Psoas muscle (tissue), 8 donors: ENCODE results near the gene ERN1. TPM values are rescaled to one million over a fixed set of nuclear protein-coding genes. Genes with fewer than 3 reads are reported as not detected.

Source experiments
- ATAC-seq, 4 donors: fragments of 200-7000 bp; cut with Tn5 transposase; one replicate each; pipeline ENCODE4 v1.9.1; 2020; ENCODE audit warnings: moderate library complexity in 3 of 4, mild to moderate bottlenecking in 2 of 4
- DNase-seq, 2 donors: peaks; one replicate each; pipeline ENCODE4 v3.0.0-alpha.2; 2020
- H3K27ac ChIP-seq: fragments of 200-600 bp; one replicate; pipeline ENCODE4 v1.8.0; 2022
- H3K27me3 ChIP-seq, 3 donors: fragments of 200-600 bp in 1 of 3; one replicate each; pipeline versions ENCODE4 v1.6.1 to v1.8.0; 2013 to 2022; ENCODE audit warnings: low read length in 2 of 3, mild to moderate bottlenecking in 2 of 3, moderate library complexity in 1 of 3; ENCODE audit not compliant: insufficient read depth in 3 of 3
- H3K36me3 ChIP-seq, 2 donors: fragments of 200-600 bp in 1 of 2; one replicate each; pipeline versions ENCODE4 v1.6.1 to v1.8.0; 2013 to 2022; ENCODE audit warnings: low read depth in 1 of 2, mild to moderate bottlenecking in 1 of 2, moderate library complexity in 1 of 2; ENCODE audit not compliant: insufficient read depth in 1 of 2
- H3K4me1 ChIP-seq: fragments of 200-600 bp; one replicate; pipeline ENCODE4 v1.8.0; 2022
- H3K4me3 ChIP-seq: fragments of 200-600 bp; one replicate; pipeline ENCODE4 v1.8.0; 2022; ENCODE audit warnings: mild to moderate bottlenecking
- H3K9me3 ChIP-seq: fragments of 200-600 bp; one replicate; pipeline ENCODE4 v1.8.0; 2022
- WGBS, 3 donors: extraction: QIAGEN DNeasy Blood & Tissue Kit; methylation state at CpG; one replicate each; pipeline versions ENCODE4 v1.1.6 to v1.1.7; 2013; 5-methylcytosine and 5-hydroxymethylcytosine counted together
- intact Hi-C, 2 donors: fragments of 100-400 bp; cut with DNase I; formaldehyde crosslinking; loops; one replicate each; pipeline versions ENCODE4 v1.11.0 to v1.14.2; 2022
- polyA plus RNA-seq, 3 donors: library from polyadenylated mRNA; stranded (reverse); fragments of 200-250 nt; gene quantifications; one replicate each; pipeline ENCODE4 v1.2.3, GENCODE V29; 2013
- total RNA-seq, 4 donors: library from RNA; stranded (reverse); fragmentation: NEBNext Ultra II Directional in 2 of 4; extraction: Animal tissue kit (Norgen Biotek cat#: 25700) in 2 of 4; gene quantifications; one replicate each; pipeline versions ENCODE4 v1.2.1 to v1.2.4, GENCODE V29; 2021 to 2023
- TF ChIP-seq, protein P1 (sequence below): fragments of 200-600 bp; IDR thresholded peaks from one replicate; pipeline ENCODE4 v1.8.0; 2022; ENCODE audit warnings: antibody characterized with exemption
- donor health status: healthy with polysubstance abuse.
- donor health status: DM: no; HTN: no; CAD: no; lungs with moderate emphysema.
- donor health status: Bipolar disorder and iron deficiency.
- donor health status: healthy.
- donor health status: DM: yes; HTN: yes; CAD: no.
- donor health status: DM: no; HTN: no; CAD: no.
- donor health status: DM: no; HTN: no; CAD: no.
- donor health status: DM: yes; HTN: yes; CAD: no.

The ERN1 gene
- total and polyA plus RNA-seq, 7 donors, result 2.8 to 16.6 (median 10.6) TPM

DNA sequence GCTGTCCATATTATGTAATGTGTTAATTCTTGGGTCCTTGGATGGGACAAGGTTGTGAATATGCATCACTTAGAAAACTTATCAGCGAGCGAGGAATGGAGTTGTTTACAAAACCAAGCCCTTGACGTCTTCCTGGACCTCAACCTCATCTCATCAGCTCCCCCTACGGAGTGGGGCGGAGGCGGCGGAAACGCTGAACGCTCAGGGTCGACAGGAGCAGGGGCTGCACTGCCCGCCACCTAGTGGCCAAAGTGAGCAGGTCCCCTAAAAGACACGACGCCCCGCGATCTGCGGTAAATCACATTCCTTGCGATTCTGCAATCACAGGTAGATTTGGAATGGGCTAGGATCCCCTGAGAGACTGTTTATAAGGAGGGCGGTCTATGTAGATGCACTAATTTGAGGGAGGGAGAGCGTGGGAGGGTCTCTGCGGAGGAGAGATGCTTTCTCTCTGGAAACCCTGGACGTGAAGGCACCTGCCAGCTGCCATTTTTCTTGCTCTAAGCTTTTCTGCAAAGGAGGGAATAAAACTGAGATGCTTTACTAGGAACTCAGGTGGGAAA is 104.1 kb downstream of the ERN1 start:
- Histone ChIP-seq H3K4me3 (peak overlapping the region; percentile 53), H3K4me1 (peaks cover 4% of the 10 kb centered on the region), H3K9me3 (no peaks in the 10 kb centered on the region), H3K27me3 (no peaks in the 10 kb centered on the region), H3K27ac (no peak overlapping the region), H3K36me3 (no peaks in the 10 kb centered on the region)
- TF ChIP-seq, protein P1, sequence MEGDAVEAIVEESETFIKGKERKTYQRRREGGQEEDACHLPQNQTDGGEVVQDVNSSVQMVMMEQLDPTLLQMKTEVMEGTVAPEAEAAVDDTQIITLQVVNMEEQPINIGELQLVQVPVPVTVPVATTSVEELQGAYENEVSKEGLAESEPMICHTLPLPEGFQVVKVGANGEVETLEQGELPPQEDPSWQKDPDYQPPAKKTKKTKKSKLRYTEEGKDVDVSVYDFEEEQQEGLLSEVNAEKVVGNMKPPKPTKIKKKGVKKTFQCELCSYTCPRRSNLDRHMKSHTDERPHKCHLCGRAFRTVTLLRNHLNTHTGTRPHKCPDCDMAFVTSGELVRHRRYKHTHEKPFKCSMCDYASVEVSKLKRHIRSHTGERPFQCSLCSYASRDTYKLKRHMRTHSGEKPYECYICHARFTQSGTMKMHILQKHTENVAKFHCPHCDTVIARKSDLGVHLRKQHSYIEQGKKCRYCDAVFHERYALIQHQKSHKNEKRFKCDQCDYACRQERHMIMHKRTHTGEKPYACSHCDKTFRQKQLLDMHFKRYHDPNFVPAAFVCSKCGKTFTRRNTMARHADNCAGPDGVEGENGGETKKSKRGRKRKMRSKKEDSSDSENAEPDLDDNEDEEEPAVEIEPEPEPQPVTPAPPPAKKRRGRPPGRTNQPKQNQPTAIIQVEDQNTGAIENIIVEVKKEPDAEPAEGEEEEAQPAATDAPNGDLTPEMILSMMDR, result peak; percentile 92
- intact Hi-C loops, result loop anchor here (2.0 to 5.0 kb wide), 3 partner anchors 107 to 256 kb away; partner anchors contain the start of genes CSHL1 (in 1 of the 2) and GH1 (in 1 of the 2)
- peak; percentile 79 to 93 for DNase-seq
- 2 to 4% (median 2%) methylated on average over 21 of the region's 21 CpGs for WGBS, 3 donors
- ATAC-seq, result peak; percentile 83 to 93 (median 88)

DNA sequence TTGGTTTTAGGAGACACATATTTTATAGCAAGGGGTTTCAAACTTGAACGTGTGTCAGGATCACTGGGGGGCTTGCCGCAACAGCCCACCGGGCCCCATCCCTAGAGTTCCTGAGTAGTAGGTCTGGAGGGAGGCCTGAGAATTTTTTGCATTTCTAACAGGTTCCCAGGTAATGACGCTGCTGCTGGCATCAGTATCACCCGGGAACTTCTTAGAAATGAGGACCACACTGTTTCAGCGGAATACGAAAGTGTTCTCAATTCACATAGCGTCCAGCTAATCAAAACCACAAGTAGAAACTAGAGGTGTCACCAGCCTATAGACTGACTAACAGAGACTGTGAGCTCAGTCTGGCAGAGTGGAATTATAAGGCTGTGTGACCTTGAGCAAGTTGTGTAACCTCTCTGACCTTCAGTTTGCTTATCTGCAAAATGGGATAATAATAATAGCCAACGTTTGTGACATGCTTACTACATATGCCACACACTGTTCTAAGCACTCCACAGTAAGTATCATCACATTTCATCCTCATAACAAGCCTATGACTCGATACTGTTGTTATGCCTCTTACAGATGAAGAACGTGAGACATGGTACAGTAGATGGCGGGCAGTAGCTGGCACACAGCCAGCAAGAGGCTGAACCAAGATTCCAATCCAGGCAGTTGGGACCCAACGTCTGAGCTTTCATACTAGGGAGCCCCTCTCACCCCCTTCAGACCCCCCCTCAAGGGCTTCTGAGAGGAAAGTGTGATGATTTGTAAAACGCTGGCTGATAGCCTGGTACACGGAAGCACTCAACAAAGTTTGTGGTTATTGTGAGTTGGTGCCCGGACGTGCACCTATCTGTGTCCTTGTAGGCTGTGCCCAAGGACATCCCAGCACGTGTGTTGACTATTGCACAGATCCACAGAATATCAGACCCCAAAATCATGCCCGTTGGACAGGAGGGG is 104.9 kb downstream of the ERN1 start:
- ATAC-seq, result peak; percentile 19 to 54 (median 46)

DNA sequence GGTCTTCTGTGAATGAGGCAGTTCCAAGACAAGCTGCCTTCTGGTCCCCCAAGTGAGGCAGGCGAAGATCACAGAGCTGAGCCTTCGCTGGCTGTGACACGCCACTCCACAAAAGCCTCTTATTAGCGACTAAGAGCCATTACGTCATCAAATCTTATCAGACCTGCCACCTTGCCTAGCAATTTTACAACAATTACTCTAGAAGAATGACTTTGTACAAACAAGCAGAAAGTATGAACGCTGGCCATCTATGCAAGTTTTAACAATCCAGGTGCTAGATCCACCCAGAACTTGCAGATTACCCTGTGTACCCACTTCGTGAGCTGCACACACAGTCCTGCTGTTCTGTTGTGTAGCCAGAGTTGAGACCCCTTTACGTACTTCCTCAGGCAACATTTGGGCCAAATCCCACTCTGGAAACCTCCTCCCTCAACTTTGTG is 105.7 kb downstream of the ERN1 start:
- peak overlapping the region; percentile 25 for H3K27ac ChIP-seq
- intact Hi-C loops, result loop anchor here in 1 of 2 donors (2.0 kb wide), 1 partner anchor 105 kb away; the partner anchor contains the start of gene GH1

More for the DNA sequence above, 104.9 kb downstream of the ERN1 start:
- intact Hi-C loops, result loop anchor here (2.0 to 5.0 kb wide), 3 partner anchors 106 to 257 kb away; partner anchors contain the start of genes CSHL1 (in 1 of the 2) and GH1 (in 1 of the 2)
- H3K27ac ChIP-seq, result peak overlapping the region; percentile 25
- WGBS, 3 donors, result 56 to 63% (median 56%) methylated on average over 19 of the region's 19 CpGs
- DNase-seq, result no peak
- peak overlapping the region; percentile 53 for H3K4me3 ChIP-seq
- H3K27me3 ChIP-seq, result no peaks in the 10 kb centered on the region
- peaks cover 4% of the 10 kb centered on the region for H3K4me1 ChIP-seq
- no peaks in the 10 kb centered on the region for H3K36me3 ChIP-seq
- TF ChIP-seq, protein P1, result no peak
- no peaks in the 10 kb centered on the region for H3K9me3 ChIP-seq

DNA sequence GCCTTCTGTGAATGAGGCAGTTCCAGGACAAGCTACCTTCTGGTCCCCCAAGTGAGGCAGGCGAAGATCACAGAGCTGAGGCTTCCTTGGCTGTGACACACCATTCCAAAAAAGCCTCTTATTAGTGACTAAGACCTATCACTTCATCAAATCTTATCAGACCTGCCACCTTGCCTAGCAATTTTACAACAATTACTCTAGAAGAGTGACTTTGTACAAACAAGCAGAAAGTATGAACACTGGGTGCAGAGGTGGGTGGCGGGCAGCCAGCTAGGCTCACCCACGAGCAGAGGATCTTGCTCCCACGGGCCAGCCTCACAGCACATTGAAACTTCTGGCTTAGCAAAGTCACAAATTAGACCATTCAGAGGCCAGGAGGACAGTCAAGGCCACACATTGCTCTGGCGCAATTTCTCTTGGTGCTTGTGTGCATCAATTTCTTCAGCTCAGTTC is 107.3 kb downstream of the ERN1 start:
- Histone ChIP-seq H3K9me3 (no peaks in the 10 kb centered on the region), H3K4me1 (peaks cover 4% of the 10 kb centered on the region), H3K4me3 (no peak overlapping the region), H3K27ac (no peak overlapping the region), H3K27me3 (no peaks in the 10 kb centered on the region), H3K36me3 (no peaks in the 10 kb centered on the region)
- intact Hi-C loops, result no loop called here
- TF ChIP-seq, protein P1, result no peak
- DNase-seq, result no peak
- no peak for ATAC-seq
- WGBS, 3 donors, result 74 to 85% (median 80%) methylated on average over 5 of the region's 5 CpGs

More for the DNA sequence above, 105.7 kb downstream of the ERN1 start:
- H3K27me3 ChIP-seq, result no peaks in the 10 kb centered on the region
- H3K36me3 ChIP-seq, result no peaks in the 10 kb centered on the region
- 82 to 86% (median 82%) methylated on average over 8 of the region's 8 CpGs for WGBS, 3 donors
- H3K9me3 ChIP-seq, result no peaks in the 10 kb centered on the region
- H3K4me1 ChIP-seq, result peaks cover 4% of the 10 kb centered on the region
- TF ChIP-seq, protein P1, result no peak
- DNase-seq (no peak), ATAC-seq (no peak)
- no peak overlapping the region for H3K4me3 ChIP-seq
